GM19099 (cell line): ENCODE measurements around the gene AOPEP.

Experiments
- POLR2A ChIP-seq: IDR thresholded peaks from 3 replicates; pipeline ENCODE4 v1.6.1; 2011; ENCODE audit warnings: low read depth; ENCODE audit not compliant: insufficient read length; ENCODE audit errors: extremely low read depth

AOPEP gene

DNA sequence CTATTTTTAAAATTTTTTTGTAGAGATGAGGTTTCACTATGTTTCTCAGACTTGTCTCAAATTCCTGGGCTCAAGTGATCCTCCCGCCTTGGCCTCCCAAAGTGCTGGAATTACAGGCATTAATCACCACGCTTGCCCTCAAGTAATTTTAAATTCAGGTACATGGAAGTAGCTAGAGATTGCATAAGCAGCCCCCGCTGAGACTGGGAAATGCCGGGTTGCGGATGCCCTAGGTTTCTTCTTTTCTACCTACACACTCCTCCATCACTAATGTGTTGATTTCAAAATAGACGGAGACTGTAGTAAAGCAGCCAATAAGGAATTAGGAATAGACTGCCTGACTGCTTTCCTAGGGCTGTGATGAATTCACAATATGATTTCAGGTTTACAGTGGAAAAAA lies 388.6 kb downstream of the AOPEP start:
- no peak for TF ChIP-seq POLR2A

GRCh38 chr9:95116002-95116807 lies 389.7 kb downstream of the AOPEP start:
- no peak for TF ChIP-seq POLR2A

DNA sequence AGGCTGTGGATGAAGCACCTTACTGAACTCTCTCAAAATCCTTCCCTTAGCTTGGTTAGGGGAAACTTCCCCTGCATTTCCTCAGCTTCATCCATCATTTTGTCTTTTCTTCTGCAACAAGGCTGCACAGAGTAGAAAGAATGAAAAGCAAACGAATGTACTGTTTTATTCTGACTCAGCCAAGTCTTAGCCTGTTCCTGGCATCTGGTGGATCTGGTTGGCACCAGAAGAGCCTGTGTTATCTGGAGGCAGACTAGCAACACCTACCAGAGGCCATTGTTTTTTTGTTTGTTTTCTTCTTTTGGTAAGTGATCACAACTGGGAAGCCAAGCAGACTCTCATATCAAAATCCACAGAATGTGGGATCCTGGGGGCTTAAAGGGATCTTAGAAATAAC lies 390.3 kb downstream of the AOPEP start:
- no peak for TF ChIP-seq POLR2A

- no peak for TF ChIP-seq POLR2A
These were observed 392.1 kb downstream of the AOPEP start for GRCh38 chr9:95118596-95118995.

GRCh38 chr9:95120781-95121370 lies 394.4 kb downstream of the AOPEP start:
- no peak for TF ChIP-seq POLR2A

- no peak for TF ChIP-seq POLR2A
These were observed 398.3 kb downstream of the AOPEP start for GRCh38 chr9:95124582-95125367.

GRCh38 chr9:95125652-95126051 lies 399.2 kb downstream of the AOPEP start:
- TF ChIP-seq POLR2A = no peak

DNA sequence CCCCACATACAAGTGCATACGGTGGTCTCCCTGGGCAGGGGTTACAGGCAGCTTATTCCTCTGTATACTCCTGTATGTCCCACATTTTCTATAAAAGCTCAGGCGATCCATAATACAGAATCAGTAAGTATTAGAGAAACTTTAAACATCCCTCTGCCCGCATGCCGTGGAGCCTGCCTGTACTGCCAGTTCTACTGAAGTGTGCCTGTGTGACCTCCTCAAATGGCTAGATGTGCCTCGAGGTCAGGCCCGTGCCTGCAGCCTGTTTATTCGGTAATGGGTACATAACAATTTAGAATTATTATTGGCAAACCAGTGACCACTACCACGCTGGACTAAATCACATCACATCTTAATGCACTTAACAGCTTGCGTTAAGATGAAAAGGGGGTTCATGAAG lies 400.2 kb downstream of the AOPEP start:
- TF ChIP-seq POLR2A = no peak

DNA sequence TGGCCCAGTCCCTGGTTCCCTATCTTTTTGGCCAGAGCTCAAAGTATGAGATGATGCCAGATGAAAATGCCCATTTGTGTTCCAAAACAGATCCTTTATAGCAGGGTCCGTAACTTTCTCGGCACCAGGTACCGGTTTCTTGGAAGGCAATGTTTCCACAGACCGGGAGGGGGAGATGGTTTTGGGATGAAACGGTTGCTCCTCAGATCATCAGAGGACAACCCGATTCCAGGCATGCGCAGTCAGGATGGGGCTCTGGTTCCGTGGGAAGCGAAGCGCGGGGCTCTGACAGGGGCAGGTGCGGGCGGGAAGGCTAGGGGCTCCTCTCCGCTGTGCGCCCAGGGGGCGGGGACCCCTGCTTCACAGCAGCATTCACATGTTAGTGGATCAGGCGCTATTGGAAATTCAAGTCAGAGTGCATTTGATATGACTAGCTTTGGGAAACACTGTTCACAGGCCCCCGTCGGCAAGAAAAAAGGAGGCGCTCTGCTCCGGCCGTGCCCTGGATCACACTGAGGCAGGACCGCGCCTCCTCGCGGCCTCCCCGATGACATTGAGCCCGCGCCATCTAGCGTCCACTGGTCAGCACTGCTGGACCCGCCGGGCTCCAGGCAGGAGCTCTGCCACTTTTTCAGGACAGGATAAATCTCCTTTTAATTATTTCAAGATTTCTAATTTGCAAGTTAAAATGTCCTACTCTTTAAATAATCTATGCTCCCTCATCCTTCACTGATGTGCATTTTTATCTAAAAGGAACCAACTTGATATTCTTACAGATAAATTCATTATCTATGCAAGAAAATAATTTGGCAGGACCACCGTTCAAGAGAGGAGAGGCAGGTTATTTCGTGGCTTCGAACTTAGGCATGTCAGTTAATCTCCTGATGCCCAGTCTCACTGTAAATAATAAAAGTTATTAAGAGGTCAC lies 401.0 kb downstream of the AOPEP start:
- TF ChIP-seq POLR2A = no peak

- no peak for TF ChIP-seq POLR2A
These were observed 401.7 kb downstream of the AOPEP start for GRCh38 chr9:95128177-95128524.

DNA sequence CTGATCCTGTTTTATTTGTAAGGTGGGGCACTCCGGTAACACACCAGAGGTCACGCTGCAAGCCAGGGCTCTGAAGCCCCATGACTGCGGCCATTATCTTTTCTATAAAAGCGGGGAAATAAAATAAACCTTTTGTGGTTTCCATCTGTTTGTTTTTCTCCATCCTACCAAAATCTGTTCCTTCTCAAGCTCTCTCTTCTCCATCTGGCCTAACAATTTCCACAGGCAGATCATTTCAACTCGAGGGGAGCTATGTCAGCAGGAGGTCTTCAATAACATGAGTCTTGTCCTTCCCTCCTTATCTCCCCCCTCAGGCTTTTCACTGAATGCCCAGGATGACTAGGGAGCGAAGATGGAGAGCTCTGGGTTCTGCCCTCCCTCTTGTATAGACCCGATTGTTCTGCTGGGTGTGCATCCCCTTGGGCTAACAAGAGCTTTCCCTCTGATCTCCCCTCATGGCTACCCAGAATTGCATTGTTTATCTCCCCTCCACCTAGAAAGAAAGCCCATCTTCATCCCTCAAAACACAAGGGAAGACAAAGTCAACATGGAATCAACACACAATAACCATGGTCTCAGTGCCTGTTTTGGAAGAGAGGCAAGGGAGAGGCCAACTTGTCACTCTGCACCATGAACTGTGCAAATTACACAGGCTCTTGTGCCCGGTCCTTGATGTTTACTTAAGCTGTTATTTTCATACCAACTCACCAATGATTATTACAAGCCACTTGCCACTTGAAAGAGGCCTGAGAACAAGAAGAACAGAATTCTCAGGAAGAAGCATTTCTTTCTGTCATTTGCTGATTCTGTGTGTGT lies 403.2 kb downstream of the AOPEP start:
- no peak for TF ChIP-seq POLR2A

GRCh38 chr9:95130484-95130883 lies 404.0 kb downstream of the AOPEP start:
- TF ChIP-seq POLR2A = no peak

DNA sequence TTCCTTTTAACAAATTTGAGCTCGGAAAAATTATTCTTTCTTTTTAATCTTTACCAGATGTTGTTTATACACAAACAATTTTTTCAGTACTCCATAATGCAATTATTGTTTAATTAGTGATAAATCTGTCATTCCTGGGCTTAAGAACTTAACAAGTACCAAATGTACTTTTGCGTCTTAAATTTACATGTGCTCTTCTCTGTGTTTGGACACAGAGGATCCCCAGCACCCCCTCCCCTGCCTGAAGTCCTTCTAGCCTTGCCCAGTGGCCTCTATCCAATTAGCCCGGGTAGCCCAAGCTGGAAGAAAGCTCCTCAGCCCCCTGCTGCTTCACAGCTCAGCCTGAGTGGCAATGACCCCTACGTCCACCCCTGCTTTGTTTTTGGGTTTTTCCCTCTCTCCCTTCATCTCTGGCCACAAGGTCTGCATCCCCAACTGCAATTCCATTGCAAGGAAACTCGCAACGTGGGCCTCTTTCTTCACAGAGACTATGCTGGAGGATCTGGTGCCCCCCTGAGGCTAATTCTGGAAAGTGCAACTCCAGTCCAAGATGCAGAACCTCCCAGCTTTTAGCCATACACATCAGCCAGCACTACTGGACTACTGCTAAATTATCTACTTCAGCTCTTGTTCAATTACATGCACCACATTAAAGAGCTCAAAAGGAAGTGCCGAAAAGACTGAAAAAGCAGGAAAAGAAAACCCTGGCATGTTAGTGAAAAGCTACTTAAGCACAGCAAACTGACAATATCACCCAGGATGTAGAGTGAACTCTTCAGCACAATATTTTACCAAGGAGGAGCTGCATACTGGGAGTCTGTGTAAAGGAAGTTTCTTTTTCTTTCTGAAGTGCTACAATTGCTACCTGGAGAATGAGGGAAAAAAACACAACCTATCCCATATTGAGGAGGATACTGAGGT lies 404.8 kb downstream of the AOPEP start:
- TF ChIP-seq POLR2A = no peak
